GM23338 (cell line): ENCODE data around the gene PCDH10. TPM values are rescaled to one million over a fixed set of nuclear protein-coding genes. Genes with fewer than 3 reads are reported as not detected.

Source experiments
- ATAC-seq: fragments of 200-7000 bp; cut with Tn5 transposase; 3 replicates; pipeline ENCODE4 v1.9.1; 2020
- DNase-seq: peaks from one replicate; pipeline ENCODE4 v3.0.0-alpha.2; 2015; ENCODE audit warnings: low spot score
- H2AFZ ChIP-seq: fragments of 200-600 bp; sonication (generic); 2 replicates; pipeline ENCODE4 v1.8.0; 2016; ENCODE audit warnings: antibody characterized with exemption, mild to moderate bottlenecking, moderate library complexity
- H3F3A ChIP-seq: fragments of 200-600 bp; sonication (generic); replicated peaks from 2 replicates; pipeline ENCODE4 v1.8.0; 2017; ENCODE audit warnings: antibody characterized with exemption, mixed run types, low read depth
- H3K27ac ChIP-seq: fragments of 200-600 bp; sonication (generic); 2 replicates; pipeline ENCODE4 v1.6.1; 2016; ENCODE audit warnings: low read depth
- H3K27me3 ChIP-seq: fragments of 200-600 bp; sonication (generic); 2 replicates; pipeline ENCODE4 v1.8.0; 2016; ENCODE audit warnings: mild to moderate bottlenecking, mixed run types, moderate library complexity; ENCODE audit not compliant: insufficient read depth
- H3K36me3 ChIP-seq: fragments of 200-600 bp; sonication (generic); 2 replicates; pipeline ENCODE4 v1.8.0; 2016; ENCODE audit warnings: mild to moderate bottlenecking; ENCODE audit not compliant: insufficient read depth
- H3K4me1 ChIP-seq: fragments of 200-600 bp; sonication (generic); 2 replicates; pipeline ENCODE4 v1.8.0; 2016; ENCODE audit warnings: mild to moderate bottlenecking, moderate library complexity; ENCODE audit not compliant: insufficient read depth
- H3K4me2 ChIP-seq: fragments of 200-600 bp; sonication (generic); 2 replicates; pipeline ENCODE4 v1.7.1; 2017; ENCODE audit warnings: mixed run types
- H3K4me3 ChIP-seq: fragments of 200-600 bp; sonication (generic); 2 replicates; pipeline ENCODE4 v1.6.1; 2016; ENCODE audit warnings: mixed run types
- H3K79me2 ChIP-seq: fragments of 200-600 bp; sonication (generic); replicated peaks from 2 replicates; pipeline ENCODE4 v1.8.0; 2017; ENCODE audit warnings: mild to moderate bottlenecking; ENCODE audit not compliant: insufficient read depth
- H3K9me2 ChIP-seq: fragments of 200-600 bp; sonication (generic); 2 replicates; pipeline ENCODE4 v1.8.0; 2017; ENCODE audit not compliant: insufficient read depth
- H4K20me1 ChIP-seq: fragments of 200-600 bp; sonication (generic); replicated peaks from 2 replicates; pipeline ENCODE4 v1.8.0; 2017; ENCODE audit warnings: mild to moderate bottlenecking; ENCODE audit not compliant: insufficient read depth
- H3K27ac Mint-ChIP-seq: 2 replicates; pipeline ENCODE4 v1.8.0; 2020; ENCODE audit warnings: inconsistent platforms, mild to moderate bottlenecking, moderate library complexity, mixed read lengths
- H3K27me3 Mint-ChIP-seq: 3 replicates; pipeline ENCODE4 v1.8.0; 2022; ENCODE audit warnings: low read depth, mild to moderate bottlenecking, moderate library complexity, mixed read lengths, inconsistent platforms; ENCODE audit not compliant: insufficient read depth, poor library complexity
- H3K36me3 Mint-ChIP-seq: 3 replicates; pipeline ENCODE4 v1.8.0; 2021; ENCODE audit warnings: low read depth, mild to moderate bottlenecking, inconsistent platforms, moderate library complexity, mixed read lengths
- H3K4me1 Mint-ChIP-seq: 3 replicates; pipeline ENCODE4 v1.8.0; 2020; ENCODE audit warnings: mild to moderate bottlenecking, inconsistent platforms, mixed read lengths
- H3K4me3 Mint-ChIP-seq: 3 replicates; pipeline ENCODE4 v1.8.0; 2021; ENCODE audit warnings: moderate library complexity, mild to moderate bottlenecking, inconsistent platforms, mixed read lengths
- H3K9me3 Mint-ChIP-seq: 3 replicates; pipeline ENCODE4 v1.8.0; 2020; ENCODE audit warnings: moderate library complexity, mild to moderate bottlenecking, inconsistent platforms, mixed read lengths
- CREB1 ChIP-seq: fragments of 250-450 bp; sonication (Bioruptor Pico); IDR thresholded peaks from 2 replicates; pipeline ENCODE4 v1.5.0; 2020; ENCODE audit warnings: low read depth, mild to moderate bottlenecking, moderate library complexity
- CTCF ChIP-seq, 2 experiments: fragments of 200-600 bp in 1 of 2; sonication (generic) in 1 of 2; conservative IDR thresholded peaks; 2 replicates each; pipeline versions ENCODE4 v1.5.1 to v1.6.1; 2016 to 2017; ENCODE audit warnings: antibody characterized with exemption in 2 of 2, low read depth in 2 of 2, mild to moderate bottlenecking in 2 of 2, moderate library complexity in 1 of 2
- ETS1 ChIP-seq: IDR thresholded peaks from 2 replicates; pipeline ENCODE4 v1.6.1; 2016; ENCODE audit warnings: antibody characterized with exemption
- EZH2 ChIP-seq: fragments of 200-600 bp; sonication (generic); IDR thresholded peaks from one replicate; pipeline ENCODE4 v1.8.0; 2017; ENCODE audit warnings: antibody characterized with exemption, mild to moderate bottlenecking, low read depth; ENCODE audit not compliant: unreplicated experiment
- EZH2phosphoT487 ChIP-seq: fragments of 200-600 bp; sonication (generic); IDR thresholded peaks from one replicate; pipeline ENCODE4 v1.8.1; 2018; ENCODE audit warnings: antibody characterized with exemption; ENCODE audit not compliant: unreplicated experiment
- JUNB ChIP-seq: IDR thresholded peaks from one replicate; pipeline ENCODE4 v1.6.1; 2016; ENCODE audit warnings: antibody characterized with exemption; ENCODE audit not compliant: unreplicated experiment
- NANOG ChIP-seq: IDR thresholded peaks from 2 replicates; pipeline ENCODE4 v1.6.1; 2016; ENCODE audit warnings: antibody characterized with exemption, borderline replicate concordance
- POLR2AphosphoS5 ChIP-seq: IDR thresholded peaks from 2 replicates; pipeline ENCODE4 v1.6.1; 2016; ENCODE audit warnings: antibody characterized with exemption, low read depth
- REST ChIP-seq: IDR thresholded peaks from one replicate; pipeline ENCODE4 v1.6.1; 2018; ENCODE audit warnings: antibody characterized with exemption; ENCODE audit not compliant: unreplicated experiment
- STAT1 ChIP-seq: IDR thresholded peaks from one replicate; pipeline ENCODE4 v1.6.1; 2016; ENCODE audit warnings: antibody characterized with exemption; ENCODE audit not compliant: unreplicated experiment
- ZNF114 ChIP-seq: fragments of 250-450 bp; sonication (Bioruptor Pico); IDR thresholded peaks from 2 replicates; pipeline ENCODE4 v1.5.0; 2020; ENCODE audit warnings: mild to moderate bottlenecking, moderate library complexity
- ZNF331 ChIP-seq: fragments of 250-450 bp; sonication (Bioruptor Pico); IDR thresholded peaks from 2 replicates; pipeline ENCODE4 v1.5.0; 2020; ENCODE audit warnings: low read depth, mild to moderate bottlenecking, moderate library complexity
- ZNF462 ChIP-seq: fragments of 250-450 bp; sonication (Bioruptor Pico); IDR thresholded peaks from 2 replicates; pipeline ENCODE4 v1.5.0; 2020; ENCODE audit warnings: mild to moderate bottlenecking, moderate library complexity
- polyA plus RNA-seq: library from polyadenylated mRNA; unstranded; fragments of >200 nt; fragmentation: Nextera tagmentation; extraction: Ambion mirVana; gene quantifications from 2 replicates; pipeline ENCODE4 v1.2.1, GENCODE V29; 2016
- total RNA-seq: library from RNA; depleted of rRNA; stranded (reverse); fragments of >200 nt; shearing (Covaris generic); gene quantifications from 2 replicates; pipeline ENCODE4 v1.2.3, GENCODE V29; 2014

Gene PCDH10
- total and polyA plus RNA-seq, 2 experiments from 2014 or later, result 1.2 to 4.0 TPM

GRCh38 chr4:133156556-133156955, 7.5 kb downstream of the PCDH10 start:
- H3K27me3 ChIP-seq, result peaks cover 29% of the 10 kb centered on the region

More at GRCh38 chr4:133156556-133156955, 7.5 kb downstream of the PCDH10 start:
- Histone ChIP-seq H2AFZ (no peak overlapping the region), H3K27ac (no peak overlapping the region), H3K4me3 (no peak overlapping the region), H3F3A (no peaks in the 10 kb centered on the region), H3K9me2 (no peaks in the 10 kb centered on the region), H3K4me1 (peaks cover 21% of the 10 kb centered on the region), H3K79me2 (no peaks in the 10 kb centered on the region), H4K20me1 (no peaks in the 10 kb centered on the region), H3K4me2 (no peak overlapping the region), H3K36me3 (no peaks in the 10 kb centered on the region)
- Mint-ChIP-seq H3K9me3 (no peaks in the 10 kb centered on the region), H3K27ac (no peak overlapping the region), H3K36me3 (no peaks in the 10 kb centered on the region; the same call in 2 of the 3 replicates), H3K27me3 (peaks cover 23% of the 10 kb centered on the region), H3K4me1 (peaks cover 22% of the 10 kb centered on the region), H3K4me3 (no peak overlapping the region)
- ATAC-seq (no peak), DNase-seq (no peak)
- TF ChIP-seq CREB1, result no peak
- no peak for TF ChIP-seq EZH2phosphoT487
- no peak for TF ChIP-seq STAT1
- TF ChIP-seq ETS1, result no peak
- TF ChIP-seq POLR2AphosphoS5, result no peak
- TF ChIP-seq CTCF (conservative IDR thresholded peaks at IDR 0.05; ENCODE audit: low read depth in 2 of 2), result no peak
- no peak for TF ChIP-seq ZNF331 (CRISPR knock-in tag)
- no peak for TF ChIP-seq ZNF462
- no peak for TF ChIP-seq JUNB
- no peak for TF ChIP-seq ZNF114 (CRISPR knock-in tag)
- TF ChIP-seq EZH2, result no peak
- no peak for TF ChIP-seq REST
- no peak for TF ChIP-seq NANOG
